PC-9 (cell line): Measurements from ENCODE around the gene LIN54.

Experiments used
- EZH2 ChIP-seq: fragments of 200-600 bp; sonication (generic); IDR thresholded peaks from 2 replicates; pipeline ENCODE4 v1.8.0; 2017; ENCODE audit warnings: antibody characterized with exemption, low read depth
- TF ChIP-seq, protein P1 (sequence below): fragments of 200-600 bp; sonication (generic); conservative IDR thresholded peaks from 2 replicates; pipeline ENCODE4 v1.6.1; 2017; ENCODE audit warnings: mixed run types, antibody characterized with exemption, mild to moderate bottlenecking, moderate library complexity

DNA sequence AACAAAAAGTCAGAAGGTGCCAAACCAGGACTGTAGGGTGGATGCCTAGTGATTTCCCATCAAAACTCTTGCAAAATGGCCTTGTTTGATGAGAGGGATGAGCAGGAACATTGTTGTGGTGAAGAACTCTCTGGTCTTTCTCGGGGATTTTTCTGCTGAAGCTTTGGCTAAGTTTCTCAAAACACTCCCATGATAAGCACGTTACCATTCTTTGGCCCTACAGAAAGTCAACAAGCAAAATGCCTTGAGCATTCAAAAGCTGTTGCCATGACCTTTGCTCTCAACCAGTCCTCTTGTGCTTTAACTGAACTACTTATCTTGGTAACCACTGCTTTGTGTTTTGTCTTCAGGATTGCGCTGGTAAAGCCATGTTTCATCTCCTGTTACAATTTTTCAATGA lies 116.7 kb downstream of the LIN54 start:
- TF ChIP-seq EZH2, result no peak
- TF ChIP-seq, protein P1, sequence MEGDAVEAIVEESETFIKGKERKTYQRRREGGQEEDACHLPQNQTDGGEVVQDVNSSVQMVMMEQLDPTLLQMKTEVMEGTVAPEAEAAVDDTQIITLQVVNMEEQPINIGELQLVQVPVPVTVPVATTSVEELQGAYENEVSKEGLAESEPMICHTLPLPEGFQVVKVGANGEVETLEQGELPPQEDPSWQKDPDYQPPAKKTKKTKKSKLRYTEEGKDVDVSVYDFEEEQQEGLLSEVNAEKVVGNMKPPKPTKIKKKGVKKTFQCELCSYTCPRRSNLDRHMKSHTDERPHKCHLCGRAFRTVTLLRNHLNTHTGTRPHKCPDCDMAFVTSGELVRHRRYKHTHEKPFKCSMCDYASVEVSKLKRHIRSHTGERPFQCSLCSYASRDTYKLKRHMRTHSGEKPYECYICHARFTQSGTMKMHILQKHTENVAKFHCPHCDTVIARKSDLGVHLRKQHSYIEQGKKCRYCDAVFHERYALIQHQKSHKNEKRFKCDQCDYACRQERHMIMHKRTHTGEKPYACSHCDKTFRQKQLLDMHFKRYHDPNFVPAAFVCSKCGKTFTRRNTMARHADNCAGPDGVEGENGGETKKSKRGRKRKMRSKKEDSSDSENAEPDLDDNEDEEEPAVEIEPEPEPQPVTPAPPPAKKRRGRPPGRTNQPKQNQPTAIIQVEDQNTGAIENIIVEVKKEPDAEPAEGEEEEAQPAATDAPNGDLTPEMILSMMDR, result no peak
